GM19452 (cell line): ENCODE measurements around the gene ARHGEF12.
A peak's percentile ranks its signal among the peaks of the same experiment; 100 is the strongest.

Source experiments
- ATAC-seq: cut with Tn5 transposase; IDR thresholded peaks from one replicate; pipeline ENCODE4 v1.9.1; 2021; ENCODE audit not compliant: unreplicated experiment

Gene ARHGEF12

DNA sequence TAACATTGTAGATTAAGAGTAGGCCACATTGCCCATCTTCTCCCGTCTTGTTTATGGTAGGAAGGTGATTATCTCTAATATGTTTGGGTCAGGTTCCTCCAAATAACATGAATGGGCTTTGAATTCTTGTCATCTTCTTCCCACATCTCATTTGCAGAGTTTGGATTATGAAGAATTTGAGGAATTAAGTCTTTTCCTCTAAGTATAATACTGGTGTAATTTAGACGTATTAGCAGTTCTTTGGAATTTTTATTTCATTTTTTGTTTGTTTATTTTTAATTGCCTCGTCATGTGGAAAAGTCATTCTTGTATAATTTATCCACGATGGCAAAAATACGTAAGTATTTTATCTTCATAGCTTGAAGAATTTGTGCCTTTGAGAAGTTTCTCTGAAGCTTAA is 73.4 kb downstream of the ARHGEF12 start:
- ATAC-seq, result no peak

DNA sequence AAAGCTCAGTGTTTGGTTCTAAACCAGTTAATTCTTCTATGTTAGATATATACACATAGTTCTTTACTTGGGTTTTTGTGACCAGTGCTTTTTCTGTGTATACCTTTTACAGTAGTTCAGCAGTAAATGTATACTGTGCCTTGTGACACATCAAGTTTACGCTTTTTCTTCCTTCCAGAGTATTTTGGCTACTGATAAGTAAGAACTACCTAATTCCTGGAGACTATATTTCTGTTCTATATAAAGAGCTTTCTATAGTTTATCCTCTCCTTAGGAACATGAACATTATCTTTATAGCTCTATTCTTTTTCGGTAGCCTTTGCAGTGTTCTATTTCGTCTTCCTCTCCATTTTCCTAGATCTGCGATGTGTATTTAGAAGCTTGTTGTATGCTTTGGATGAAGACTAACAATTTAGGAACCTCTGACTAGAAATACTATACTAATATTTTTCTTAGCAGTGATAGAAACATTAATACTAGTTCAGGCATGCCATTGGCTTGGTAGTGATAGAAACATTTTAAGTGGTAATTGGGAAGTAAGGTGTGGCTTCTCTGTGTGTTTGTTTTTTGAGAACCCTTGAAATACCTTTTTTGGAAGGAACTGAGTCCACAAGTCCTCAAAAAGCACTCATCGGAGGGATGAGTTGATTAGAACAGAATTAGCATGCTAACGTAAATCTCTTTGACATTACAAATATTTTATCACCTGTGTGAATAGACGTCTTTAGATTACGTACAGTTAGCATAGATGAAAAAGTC is 74.6 kb downstream of the ARHGEF12 start:
- ATAC-seq, result no peak

DNA sequence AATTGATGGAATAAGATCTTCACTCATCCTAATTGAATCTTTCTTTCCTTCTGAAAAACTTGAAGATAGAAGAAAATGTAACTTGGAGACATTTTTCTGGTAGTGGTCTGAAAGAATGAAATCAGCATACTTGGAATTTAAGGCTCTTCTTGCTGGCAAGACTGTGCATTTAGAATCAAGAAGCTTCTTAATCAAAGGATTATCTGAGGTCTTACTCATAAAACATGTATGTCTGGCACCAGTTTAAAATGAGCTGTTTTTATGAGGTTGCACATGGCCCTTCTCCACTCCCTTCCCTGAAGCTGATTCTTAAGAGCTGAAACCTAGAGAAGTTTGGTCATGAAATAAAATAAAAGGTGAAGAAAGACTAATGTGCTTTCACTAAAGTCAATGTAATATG is 77.3 kb downstream of the ARHGEF12 start:
- no peak for ATAC-seq

DNA sequence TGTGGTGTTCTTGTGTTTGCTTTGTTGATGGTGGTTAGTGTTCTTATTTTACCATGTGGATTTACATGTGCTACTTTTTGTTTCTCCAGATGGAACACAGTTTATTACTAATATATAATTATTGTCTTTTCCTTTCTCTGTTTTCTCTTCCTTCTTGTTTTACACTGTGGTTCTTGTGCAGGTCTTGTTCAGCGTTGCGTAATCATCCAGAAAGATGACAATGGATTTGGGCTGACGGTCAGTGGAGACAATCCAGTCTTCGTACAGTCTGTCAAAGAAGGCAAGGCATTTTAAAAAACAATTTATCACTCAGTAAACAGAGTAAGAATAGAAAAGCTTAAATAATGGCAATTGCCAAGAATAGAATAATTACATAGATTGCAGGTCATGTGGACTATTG is 84.4 kb downstream of the ARHGEF12 start:
- no peak for ATAC-seq

DNA sequence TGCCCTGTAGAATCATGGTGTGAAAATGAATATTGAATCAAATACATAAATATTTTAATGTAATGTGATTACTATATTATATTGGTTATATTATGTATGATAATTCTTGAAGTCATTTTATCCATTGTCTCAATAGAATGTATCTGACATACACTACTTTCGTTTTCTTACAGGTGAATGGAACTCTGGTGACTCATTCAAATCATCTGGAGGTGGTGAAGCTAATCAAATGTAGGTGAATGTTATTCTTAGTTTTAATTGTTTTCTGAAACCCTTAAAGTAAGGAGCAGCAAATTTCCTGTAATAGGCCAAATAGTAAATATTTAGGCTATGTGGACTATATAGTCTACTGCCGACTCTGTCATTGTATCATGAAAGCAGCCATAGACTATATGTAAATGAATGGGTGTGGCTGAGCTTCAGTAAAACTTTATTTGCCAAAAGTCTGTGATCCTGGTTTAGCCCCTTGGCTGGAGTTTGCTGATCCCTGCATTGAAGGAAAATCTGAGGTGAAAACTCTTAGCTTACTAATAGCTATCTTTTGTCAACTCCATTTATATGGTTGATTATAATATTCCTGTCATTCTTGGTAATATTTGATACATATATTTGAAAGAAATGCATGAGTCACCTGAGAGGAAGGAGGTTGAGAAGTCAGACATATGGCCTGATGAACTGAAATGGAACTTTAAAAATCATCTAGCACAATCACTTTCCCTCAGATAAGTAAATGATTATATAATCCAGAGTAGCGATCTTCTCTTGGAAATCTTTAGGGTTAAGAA is 88.2 kb downstream of the ARHGEF12 start:
- ATAC-seq, result no peak

DNA sequence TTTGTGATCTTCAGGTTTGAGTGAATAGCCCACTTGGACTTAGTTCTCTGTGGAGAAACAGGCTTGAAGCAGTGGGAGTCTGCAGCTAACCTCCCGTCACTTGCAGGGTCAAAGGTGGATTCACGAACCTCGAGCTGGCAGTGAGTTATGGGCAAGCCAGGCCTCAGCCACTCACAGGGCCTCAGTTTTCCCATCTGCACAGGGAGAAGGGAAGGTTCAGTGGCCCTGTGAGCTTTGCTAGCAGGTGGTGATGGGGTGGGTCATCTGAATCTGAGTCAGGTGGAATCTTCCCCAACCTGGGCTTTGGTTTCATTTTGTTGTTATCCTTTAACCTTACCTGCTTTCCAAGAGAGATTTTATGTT is 88.7 kb downstream of the ARHGEF12 start:
- no peak for ATAC-seq

DNA sequence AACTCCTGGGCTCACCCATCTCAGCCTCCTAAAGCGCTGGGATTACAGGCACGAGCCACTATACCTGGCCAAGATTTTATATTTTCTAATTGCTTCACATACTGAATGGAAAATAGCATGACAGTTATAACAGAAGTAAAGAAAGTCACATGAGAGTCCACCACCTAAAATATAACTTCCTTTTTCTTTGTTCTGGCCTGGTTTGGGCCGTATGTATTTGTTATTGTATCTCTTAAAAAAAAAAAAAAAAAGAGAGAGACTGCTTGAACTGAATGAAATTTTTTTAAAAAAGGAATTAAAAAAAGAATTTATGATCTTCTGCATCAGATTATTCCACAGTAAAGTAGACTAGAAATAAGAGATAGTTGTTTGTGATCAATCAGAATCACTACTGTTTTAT is 89.3 kb downstream of the ARHGEF12 start:
- no peak for ATAC-seq

DNA sequence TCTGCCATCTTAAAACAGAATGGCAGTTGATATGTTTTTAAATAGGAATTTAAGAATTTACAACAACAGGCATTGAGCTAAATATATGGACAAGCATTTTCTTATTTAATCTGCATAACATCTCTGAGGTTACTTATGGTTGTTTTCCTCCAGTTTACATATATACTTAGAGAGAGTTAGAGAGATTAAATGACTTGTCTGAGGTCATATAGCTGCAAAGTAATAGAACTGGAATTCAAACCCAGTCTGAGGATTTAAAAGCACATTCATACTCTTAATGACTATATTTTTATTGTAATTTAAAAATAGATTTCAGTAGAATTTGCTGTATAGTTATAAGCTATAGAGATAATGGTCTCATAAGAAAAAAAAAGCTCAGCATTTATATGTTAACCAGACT is 93.9 kb downstream of the ARHGEF12 start:
- no peak for ATAC-seq

DNA sequence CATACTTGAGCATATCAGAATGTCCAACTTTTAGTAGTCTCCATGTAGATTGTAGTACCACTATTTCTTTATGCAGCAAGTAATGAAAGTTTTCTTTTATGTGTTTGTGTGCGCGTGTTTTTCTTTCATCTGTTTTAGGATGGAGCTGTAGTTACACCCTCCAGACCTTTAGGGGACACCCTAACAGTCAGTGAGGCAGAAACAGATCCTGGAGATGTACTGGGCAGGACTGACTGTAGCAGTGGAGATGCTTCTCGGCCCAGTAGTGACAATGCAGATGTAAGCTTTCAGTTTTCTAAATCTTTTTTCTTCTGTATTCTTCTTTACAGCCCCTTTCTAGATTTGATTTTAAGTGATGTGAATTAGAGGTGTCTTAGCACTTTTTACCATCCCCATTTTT is 95.4 kb downstream of the ARHGEF12 start:
- no peak for ATAC-seq

DNA sequence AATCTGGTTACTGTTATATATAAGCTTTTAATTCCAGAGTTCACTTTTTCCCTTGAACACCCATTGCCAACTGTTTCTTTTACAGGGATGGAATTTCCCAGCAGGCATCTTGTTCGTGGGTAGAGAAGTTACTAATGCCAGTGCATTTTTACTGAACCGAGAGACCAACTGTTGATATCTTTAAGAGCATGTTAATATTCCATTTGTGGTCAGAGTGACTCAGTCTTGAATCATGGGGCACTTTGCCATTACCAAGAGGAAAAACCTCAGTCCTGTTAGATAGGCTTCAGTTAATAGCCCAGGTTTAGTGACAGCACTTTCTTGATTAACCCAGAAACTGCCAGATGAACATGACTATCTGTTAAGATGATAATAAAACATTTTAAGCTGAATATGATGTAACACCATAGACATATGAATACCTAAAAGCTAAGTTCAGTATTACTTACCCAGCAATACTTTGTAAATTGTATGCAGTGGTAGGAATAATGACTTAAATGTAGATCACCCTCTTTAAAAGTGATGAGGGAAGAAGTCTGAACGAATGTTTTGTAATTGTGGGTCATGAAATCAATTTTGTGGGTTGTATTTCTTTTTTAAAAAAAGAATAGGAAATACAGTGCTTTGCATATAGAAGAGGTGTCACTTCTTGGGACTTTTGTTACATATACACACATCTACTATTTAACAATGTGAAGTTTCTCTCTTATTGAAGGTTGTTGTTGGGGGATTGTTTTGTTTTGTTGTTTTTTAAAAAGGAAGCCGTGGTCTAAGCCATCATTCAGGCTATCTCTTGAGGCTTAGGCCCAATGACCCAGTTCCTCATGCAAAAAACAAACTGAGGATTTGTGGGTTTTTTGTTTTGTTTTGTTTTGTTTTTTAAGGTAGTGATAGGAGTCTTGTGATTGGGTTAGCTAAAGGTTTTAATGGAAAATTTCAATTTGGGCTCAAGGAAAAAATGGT is 96.1 kb downstream of the ARHGEF12 start:
- peak; percentile 54 for ATAC-seq

DNA sequence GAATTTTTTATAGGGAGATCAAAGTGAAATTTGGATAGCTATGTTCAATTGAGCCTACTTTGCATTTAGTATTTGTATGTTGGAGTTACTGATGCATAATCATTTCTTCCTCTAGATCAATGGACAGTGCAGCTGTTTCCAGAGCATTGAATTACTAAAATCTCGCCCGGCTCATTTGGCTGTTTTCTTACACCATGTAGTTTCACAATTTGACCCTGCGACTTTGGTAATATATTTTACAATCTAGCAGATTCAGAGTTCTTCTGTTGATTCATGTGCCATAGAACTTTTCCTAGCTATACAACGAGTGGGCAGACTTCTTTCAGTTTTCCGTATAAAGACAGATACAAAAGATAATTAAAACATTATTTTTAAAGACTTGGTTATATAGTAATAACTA is 105.4 kb downstream of the ARHGEF12 start:
- no peak for ATAC-seq

DNA sequence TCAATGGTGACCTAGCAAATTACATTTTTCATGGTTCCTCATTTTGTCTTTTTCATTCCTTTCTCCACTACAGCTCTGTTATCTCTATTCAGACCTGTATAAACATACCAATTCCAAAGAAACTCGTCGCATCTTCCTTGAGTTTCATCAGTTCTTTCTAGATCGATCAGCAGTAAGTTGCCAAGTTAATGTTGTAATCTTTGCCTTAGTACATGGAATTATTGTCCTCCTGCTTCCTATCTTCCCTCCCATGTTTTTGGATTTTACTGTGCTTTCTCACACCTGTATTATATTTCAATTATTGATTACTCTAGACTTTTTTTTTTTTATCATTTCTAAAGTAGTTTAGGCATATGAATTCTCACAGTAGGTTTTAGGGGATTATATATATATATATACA is 105.8 kb downstream of the ARHGEF12 start:
- no peak for ATAC-seq

DNA sequence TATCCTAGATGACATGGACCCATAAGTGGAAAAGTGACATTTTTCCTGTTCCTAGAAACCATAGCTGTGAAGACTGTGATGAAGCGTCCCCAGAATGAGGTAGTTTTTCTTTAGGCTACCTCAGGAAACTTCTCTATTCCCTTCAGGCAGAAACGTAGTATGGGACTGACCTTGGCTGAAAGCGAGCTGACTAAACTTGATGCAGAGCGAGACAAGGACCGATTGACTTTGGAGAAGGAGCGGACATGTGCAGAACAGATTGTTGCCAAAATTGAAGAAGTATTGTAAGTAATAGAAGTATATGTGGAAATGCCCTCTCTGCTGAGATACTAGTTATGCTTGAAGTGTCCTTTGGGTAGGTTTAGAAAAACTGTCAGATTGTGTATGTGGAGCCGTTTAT is 110.6 kb downstream of the ARHGEF12 start:
- ATAC-seq, result no peak

DNA sequence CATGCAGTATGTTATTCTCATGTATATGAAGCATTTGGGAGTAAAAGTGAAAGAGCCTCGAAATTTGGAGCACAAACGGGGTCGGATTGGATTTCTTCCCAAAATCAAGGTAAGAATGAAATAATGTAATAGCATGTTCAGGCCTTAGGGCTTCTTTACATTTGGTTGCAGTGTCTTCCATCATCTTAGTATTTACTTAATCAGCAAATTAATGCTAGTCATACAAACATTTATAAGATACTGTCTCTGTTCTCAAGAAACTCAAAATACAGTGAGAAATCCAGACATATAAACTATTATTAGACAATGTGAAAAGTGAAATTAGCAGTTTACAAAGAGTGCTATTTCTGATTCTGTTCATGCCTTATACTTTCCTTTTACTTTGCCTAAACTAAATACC is 112.0 kb downstream of the ARHGEF12 start:
- ATAC-seq, result no peak

DNA sequence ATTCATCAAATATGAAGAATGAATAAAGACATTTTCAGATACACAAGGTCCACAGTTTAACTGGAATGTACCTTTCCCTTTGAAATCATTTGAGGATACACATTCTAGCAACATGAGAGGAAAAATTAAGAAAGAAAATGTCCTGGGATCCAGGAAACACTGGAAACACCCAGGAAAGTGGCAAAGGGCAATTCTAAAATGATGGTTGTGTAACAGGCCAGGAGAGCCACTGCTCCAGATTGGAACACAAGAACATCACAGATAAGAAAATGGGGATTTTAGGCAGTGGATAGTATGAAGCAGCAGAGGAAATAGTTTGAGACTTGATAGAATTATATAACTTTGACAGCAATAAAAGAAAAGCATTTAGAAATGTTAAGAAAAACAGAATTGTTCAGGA is 119.3 kb downstream of the ARHGEF12 start:
- ATAC-seq, result no peak

DNA sequence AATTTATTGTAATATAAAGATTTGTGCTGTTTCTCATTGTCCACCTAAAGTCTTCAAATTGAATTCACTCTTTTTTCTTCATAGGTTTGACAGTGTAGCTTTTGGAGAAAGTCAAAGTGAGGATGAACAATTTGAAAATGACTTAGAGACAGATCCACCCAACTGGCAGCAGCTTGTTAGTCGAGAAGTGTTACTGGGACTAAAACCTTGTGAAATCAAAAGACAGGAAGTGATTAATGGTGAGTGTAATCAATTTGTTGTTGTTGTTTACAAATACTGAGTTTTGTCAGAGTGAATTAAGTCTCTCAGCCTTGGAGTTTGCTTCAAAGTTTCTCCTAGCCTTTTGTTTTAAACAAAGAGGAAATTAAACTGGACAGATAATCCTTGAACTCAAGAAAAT is 121.8 kb downstream of the ARHGEF12 start:
- ATAC-seq, result no peak

DNA sequence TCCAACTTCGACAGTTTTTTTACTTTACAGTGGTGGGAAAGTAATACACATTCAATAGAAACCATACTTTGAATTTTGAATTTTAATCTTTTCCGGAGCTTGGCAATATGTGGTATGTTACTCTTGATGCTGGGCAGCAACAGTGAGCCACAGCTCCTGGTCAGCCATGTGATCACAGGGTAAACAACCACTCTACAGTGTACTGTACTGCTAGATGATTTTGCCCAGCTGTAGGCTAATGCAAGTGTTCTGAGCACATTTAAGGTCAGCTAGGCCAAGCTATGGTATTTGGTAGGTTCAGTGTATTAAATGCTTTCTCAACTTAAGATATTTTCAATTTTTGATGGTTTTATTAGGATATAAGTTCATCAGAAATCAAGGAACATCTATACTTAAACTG is 126.6 kb downstream of the ARHGEF12 start:
- no peak for ATAC-seq

DNA sequence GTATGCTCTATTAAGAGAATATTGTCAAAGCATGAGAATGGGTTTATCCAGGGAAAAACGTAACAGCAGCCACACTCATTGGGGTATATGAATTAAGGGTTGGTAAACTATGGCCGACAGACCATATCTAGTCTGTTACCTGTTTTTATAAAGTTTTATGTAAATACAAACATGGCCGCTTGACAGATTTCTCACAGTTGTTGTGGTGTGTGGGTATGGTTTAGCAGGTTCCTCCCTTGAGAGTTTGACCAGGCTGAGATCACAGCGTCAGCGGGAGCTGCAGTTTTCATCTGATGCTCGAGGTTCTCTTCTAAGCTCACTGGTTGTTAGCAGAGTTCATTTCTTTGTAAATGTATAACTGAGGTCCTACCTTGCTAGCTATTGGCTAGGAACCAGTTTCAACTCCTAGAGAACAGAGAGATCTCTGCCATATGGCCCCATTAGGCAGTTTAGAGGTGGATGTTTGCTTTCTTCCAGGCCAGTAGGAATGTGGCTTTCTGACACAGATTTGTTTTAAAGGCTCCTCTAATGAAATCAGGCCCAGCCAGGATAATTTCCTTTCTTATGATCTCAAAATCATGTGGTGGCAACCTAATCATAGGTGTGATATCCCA is 129.8 kb downstream of the ARHGEF12 start:
- ATAC-seq, result no peak

DNA sequence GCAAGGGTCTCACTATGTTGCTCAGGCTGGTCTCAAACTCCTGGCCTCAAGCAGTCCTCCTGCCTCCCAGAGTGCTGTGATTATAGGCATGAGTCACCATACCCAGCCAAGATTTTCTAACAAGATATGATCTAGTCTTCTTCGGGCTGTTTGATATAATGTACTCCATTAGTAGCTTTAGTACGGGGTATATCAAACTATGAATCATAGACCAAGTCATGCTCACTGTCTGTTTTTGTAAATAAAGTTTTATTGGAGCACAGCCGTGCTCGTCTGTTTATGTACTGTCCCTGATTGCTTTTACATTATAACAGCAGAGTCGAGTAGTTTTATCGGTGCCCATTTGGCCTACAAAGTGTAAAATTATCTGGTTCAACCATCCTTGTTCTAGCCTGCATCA is 131.4 kb downstream of the ARHGEF12 start:
- ATAC-seq, result no peak

DNA sequence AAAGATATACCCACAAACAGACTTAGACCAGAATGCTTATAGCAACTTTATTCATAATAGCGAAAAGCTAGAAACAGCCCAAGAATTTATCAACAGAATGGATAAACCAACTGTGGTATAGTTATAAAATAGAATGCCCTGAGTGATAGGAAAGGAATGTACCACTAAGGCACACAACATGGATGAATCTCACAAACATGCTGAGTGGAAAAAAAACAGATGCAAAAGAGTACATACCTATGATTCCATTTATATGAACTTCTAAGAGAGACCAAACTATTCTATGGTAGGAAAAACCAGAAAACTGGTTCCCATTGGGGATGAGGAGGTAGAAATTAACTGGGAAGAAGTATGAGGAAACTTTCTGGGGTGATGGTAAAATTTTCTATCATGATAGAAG is 134.9 kb downstream of the ARHGEF12 start:
- no peak for ATAC-seq

DNA sequence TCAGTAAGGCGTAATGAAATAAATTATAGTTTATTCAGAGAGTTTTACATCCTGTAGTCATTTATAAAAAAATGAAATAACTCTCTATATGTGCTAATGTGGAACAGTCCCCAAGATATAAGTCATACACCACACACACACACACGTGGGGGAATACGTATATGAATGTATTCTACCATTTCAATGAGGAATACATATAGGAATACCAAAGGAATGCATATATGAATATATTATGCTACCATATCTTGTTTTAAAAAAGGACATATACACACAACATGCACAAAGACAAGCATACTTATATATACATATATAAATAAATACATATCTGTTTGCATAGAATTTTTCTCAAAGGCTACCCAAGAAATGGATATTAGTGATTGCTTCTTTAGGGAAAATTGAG is 135.8 kb downstream of the ARHGEF12 start:
- no peak for ATAC-seq
